GM15510 (cell line): Measurements from ENCODE around the gene MAP2K4.

Experiments used
- POLR2A ChIP-seq: IDR thresholded peaks from 3 replicates; pipeline ENCODE4 v1.6.1; 2011; ENCODE audit warnings: borderline replicate concordance; ENCODE audit not compliant: insufficient read length; ENCODE audit errors: extremely low read depth

MAP2K4 gene

DNA sequence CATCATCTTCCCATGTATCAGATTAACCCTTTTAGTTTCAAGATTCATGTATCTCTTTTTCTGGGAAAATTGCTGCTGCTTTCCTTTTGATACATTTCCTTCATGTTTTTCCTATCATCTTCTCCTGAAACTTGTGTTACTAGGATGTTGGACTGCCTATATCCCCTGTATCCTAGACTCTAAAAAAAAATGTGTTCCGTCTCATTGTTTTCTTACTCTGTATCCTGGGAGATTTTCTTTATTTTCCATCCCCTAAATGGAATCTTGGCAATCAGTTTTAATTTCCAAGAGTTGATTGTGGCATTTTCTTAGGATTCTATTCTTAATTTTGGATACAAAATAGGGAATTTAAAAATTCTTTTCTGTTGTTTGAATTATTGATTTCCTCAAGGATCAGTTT is 36.8 kb downstream of the MAP2K4 start:
- TF ChIP-seq POLR2A: no peak

DNA sequence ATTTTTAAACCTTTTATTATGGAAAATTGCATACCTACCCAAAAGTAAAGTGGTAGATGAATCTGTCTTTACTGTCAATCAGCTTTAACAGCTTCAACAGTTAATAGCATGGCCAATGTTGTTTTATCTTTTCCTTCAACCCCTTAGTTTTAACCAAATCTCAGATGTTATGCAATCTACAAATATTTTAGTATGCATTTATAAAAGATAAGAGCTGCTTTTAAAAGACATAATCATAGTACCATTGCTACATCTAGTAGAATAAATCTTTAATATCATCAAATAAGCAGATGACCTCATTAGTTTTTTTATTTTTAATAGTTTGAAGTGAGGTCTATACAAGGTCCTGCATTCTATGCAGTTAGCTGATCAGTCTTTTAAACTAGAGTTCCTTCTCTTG is 37.9 kb downstream of the MAP2K4 start:
- no peak for TF ChIP-seq POLR2A

DNA sequence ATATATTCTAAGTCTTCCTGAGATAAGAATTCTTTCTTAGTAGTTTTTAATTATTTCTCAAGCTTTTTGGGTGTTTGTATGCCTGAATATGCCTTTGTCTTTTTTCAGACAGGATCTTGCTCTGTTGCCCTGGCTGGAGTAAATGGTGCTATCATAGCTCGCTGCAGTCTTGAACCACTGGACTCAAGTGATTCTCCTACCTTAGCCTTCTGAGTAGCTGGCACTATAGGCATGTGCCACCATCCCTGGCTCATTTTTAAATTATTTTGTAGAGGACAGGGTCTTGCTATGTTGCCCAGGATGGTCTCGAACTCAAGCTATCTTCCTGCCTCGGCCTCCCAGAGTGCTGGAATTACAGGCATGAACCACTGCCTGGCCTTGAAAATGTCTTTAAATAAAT is 41.6 kb downstream of the MAP2K4 start:
- no peak for TF ChIP-seq POLR2A

DNA sequence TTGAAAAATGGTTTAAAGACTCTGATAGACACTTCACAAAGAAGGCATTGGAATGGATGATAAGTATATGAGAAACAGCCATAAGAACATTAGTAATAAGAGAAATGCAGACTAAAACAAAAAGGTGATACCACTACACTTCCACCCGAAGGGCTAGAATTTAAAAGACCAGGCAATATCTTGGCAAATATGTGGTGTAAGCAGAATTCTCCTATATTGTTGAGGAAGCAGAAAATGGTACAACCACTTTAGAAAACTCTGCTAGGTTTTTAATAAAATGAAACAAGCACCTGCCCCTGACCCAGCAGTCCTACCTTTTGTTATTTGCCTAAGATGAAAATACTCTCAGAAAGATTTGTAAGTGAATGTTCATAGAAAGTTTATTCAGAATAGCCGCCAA is 43.7 kb downstream of the MAP2K4 start:
- TF ChIP-seq POLR2A: no peak

DNA sequence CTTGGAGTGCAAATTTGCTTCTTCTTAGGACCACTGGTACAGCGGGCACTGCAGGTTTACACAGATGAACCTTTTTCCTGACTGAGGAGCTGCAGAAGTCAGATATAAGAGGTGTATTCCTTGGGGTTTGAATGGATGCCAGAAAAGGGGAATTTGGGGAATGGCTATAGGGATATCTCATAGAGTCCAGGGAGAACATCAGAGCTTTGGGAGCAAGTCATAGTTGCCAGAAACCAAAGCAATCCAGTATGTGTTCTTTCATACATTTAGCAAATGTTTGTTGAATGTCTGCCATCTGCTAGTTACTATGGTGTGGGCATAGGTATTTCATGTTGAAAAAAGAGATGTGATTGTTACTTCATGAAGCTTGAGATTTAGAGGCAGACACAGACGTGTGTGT is 46.8 kb downstream of the MAP2K4 start:
- no peak for TF ChIP-seq POLR2A

DNA sequence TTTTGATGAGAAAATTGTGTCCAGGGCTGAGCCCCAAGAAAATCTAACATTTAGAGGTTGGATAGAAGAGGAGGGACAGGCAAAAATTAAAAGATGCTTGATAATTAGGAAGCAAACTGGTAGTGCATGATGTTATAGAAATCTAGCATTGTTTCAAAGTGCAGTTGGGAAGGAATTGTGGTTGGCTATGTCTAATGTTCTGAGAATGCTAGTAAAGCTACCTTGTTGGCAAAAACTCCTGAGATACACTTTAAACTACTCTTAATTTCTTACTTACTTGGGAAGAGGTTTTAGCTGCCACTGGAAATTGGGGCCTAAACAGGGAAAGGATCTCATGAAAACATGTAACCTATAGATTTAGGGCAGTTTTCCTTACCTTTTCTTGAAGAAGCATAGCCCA is 48.3 kb downstream of the MAP2K4 start:
- TF ChIP-seq POLR2A: no peak

DNA sequence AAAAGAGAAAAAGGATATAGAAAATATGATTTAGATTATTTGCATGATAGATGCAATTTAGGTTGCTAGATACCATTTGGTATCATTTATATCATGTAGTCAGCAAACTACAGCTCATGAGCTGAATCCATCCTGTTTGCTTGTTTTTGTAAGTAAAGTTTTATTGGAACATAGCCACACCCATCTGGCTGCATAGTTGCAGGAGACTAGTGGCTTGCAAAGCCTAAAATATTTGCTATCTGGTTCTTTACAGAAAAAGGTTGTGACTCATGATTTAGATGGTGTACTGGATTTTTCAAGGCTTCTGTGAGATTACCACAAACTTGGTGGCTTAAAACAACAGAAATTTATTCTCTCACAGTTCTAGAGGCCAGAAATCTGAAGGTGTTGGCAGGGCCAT is 49.9 kb downstream of the MAP2K4 start:
- no peak for TF ChIP-seq POLR2A

DNA sequence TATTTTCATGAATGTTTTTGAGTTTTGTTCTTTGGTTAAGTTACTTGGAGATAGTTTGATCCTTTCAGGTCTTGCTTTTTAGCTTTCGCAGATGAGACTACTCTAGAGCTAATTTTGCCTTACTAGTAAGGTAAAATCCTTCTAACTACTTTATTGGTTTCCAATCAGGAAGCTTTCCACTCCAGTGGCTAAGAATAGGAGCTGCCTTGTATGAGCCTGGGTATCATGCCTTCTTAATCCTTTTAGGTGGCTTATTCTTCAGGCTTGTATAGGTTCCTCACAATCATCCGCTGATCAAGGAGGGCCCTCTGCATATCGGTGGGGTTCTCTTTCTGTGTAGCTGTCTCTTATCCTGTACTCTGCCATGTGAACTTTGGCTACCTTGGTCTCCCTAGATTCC is 53.7 kb downstream of the MAP2K4 start:
- no peak for TF ChIP-seq POLR2A

DNA sequence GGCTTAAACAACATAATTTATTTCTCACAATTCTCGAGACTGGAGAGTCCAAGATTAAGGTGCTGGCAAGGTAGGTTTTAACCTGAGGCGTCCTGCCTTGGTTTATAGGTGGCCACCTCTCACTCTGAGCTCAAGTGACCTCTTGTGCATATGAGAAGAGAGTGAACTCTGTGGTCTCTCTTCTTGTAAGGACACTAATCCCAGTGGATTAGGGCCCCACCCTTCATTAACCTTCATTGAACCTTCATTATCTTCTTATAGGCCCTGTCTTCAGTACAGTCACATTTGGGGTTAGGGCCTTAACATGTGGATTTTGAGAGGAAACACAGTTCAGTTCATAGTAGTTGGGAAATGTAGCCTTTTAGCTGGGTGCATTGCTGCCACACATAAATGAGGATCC is 57.1 kb downstream of the MAP2K4 start:
- TF ChIP-seq POLR2A: no peak

DNA sequence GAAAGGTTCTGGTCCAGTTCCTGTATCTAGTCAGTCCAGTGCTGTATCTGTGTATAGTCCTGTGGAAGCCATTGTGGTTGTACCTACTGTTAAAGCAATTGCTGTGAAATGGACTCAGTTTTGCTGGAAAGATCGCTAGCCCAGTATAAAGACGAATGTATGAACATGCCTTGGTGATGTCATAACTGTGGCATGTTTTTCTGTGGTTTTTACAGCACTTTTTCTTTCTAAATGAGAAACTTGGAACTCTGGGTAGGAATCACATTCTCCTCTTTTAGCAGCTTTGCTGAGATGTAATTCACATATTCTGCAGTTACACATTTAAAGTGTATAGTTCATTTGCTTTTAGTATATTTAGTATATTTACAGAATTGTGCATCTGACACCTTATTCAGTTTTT is 58.1 kb downstream of the MAP2K4 start:
- no peak for TF ChIP-seq POLR2A

DNA sequence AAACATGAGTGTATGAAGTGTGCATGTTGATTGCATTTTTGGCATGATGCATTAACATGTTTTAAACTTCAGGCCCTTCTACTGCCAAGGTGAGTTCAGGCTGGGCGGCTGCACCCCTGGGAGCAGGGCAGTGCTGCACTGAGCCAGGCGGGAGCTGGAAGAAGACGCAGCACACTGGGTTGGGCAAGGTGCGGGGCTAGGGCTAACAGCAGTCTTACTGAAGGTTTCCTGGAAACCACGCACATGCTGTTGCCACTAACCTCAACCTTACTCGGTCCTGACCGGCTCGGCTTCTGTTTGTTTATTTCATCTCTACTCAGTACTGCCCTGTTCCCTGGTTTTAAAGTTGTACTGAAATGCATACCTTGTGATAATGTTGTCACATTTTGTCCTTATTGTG is 61.0 kb downstream of the MAP2K4 start:
- no peak for TF ChIP-seq POLR2A

DNA sequence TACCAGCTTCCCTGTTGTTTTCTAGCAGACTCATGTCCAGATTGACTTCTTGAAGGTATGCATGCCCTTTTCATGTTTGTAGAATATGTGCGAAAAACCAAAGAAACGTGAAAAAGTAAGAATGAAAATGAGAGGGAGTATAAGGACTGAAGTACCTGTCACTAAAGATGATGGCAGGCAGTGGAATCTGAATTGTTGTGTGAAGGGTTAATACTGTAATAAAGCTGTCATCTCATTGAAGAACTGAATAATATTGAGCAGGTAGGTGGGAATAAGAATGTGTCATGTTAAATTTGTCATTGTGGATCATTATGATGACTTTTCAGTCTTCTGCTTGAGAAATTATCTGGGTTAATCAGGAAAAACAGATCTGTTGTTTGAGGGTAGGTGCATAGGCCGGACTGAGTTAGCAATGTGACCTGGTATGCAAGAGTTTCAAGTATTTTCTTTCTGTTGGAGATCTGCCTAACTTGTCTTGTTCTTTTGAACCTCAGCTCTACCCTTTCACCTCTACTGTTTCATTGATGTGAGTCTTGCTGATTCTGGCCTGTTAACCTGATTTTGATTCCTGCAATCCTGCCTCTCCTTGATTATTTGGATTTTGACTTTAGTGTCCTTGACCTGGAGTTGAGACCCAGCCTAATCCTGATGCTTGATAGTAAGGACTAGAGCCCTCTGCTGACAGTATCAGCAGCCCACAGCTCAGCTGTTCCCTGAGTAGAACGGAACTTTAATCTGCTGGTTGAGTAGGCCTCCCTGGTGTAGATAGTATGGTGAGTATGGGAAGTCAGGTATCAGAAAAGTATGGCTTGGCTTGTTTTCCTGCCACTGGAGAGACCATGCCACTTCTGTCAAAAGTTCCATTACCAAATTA is 64.6 kb downstream of the MAP2K4 start:
- TF ChIP-seq POLR2A: no peak

DNA sequence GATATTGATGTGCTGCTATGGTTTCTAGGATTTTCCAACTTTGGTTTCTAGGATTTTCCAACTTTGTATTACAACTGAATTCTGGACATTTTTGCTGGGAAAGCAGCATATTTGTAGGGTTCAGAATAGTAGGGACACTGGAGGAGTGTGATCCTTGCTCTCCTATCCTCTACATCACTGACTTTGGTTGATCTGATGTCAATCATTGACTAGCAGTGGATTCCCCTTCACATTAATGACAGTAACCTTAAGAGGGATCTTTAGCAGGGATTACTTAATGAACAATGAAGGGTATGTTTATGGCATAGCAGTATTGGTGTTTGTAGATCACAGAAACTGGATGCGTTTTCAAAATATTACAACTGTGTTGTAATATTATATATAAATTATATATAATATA is 67.4 kb downstream of the MAP2K4 start:
- TF ChIP-seq POLR2A: no peak

DNA sequence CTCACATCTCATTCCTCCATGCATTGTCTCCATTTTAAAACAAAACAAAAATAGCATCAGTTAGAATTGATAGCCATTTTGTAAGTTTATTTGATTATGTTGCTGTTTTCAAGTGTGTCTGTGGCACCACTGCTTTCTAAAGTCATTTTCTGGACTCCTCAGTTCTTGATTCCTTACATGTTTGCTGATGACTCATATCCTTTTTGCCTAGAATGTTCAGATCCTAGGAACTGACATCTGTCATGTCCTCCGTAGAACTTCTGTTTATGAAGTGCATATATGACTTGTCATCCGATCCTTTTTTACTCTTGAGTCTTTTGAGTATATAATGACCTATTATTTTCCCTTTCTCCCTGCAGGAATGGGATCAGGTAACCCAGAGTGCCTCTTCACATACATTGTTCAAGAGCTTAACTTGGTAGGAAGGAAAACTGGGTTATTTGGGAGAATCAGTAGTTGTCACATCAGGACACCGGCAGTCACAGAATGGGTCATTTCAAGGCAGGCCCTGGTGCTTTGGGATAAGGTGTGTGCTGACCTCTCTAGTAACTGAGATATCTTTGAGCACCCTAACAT is 69.2 kb downstream of the MAP2K4 start:
- no peak for TF ChIP-seq POLR2A

DNA sequence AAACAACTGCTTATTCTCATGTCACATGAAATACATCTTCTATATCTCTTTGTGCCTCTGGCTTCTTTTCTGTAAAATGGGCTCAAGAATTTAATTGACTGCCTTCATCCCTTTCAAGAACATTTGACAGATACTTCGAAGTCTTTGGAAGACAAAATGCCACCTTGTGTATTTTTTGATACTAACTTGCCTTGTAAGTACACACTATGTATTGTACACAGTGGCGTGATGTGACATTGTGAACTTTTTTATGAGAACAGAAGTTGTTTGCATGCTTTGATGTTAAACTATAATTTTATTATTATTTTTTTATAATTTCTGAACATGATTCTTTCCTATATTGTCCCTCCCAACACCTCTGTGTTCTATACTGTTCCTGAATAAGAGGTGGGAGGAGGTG is 73.7 kb downstream of the MAP2K4 start:
- no peak for TF ChIP-seq POLR2A

DNA sequence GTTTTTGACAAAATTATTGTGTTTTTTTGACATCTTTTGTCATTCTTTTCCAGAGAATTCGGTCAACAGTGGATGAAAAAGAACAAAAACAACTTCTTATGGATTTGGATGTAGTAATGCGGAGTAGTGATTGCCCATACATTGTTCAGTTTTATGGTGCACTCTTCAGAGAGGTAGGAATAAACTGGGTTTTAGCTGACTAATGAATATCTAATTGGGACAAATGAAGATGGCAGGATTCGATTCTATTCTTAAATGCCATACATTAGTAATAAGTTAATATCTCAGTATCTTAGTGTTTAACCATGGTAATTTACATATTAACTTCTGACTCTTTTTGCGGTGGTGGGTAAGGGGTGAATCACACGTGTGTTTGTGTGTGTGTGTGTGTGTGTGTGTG is 74.8 kb downstream of the MAP2K4 start:
- TF ChIP-seq POLR2A: no peak
